SK-N-SH (cell line): ENCODE results near the gene USE1. TPM values are rescaled to one million over a fixed set of nuclear protein-coding genes. Genes with fewer than 3 reads are reported as not detected.

Experiments
- CTCF ChIA-PET: fragments of 300-600, 350-600 bp; formaldehyde crosslinking; extraction: SDS; loops from one replicate; lab custom pipeline; 2021; lab: Yijun Ruan, JAX
- POLR2A ChIA-PET: fragments of 350-600 bp; sonication (Branson Sonifier 250); formaldehyde crosslinking; extraction: SDS; loops from one replicate; lab custom pipeline; 2020; ENCODE audit warnings: antibody characterized with exemption, inconsistent platforms; lab: Yijun Ruan, JAX
- DNase-seq: peaks from one replicate; pipeline ENCODE4 v3.0.0; 2012
- H2AFZ ChIP-seq: fragments of 200-600 bp; sonication (generic); 2 replicates; pipeline ENCODE4 v1.8.1; 2016; ENCODE audit warnings: antibody characterized with exemption, mild to moderate bottlenecking, low read depth
- H3F3A ChIP-seq: fragments of 200-600 bp; sonication (generic); replicated peaks from 2 replicates; pipeline ENCODE3; 2016; ENCODE audit warnings: antibody characterized with exemption, mild to moderate bottlenecking; ENCODE audit not compliant: insufficient read depth
- H3K27ac ChIP-seq, 2 experiments: fragments of 200-500 bp in 1 of 2; fragments of 200-600 bp in 1 of 2; sonication (Bioruptor generic) in 1 of 2; sonication (generic), shearing (Covaris generic) in 1 of 2; 2 replicates each; pipeline versions ENCODE4 v1.5.1 to v1.6.1; 2014 to 2016; ENCODE audit warnings: low read depth in 2 of 2, inconsistent platforms in 1 of 2, low read length in 1 of 2, mild to moderate bottlenecking in 1 of 2, mixed read lengths in 1 of 2
- H3K27me3 ChIP-seq: fragments of 200-600 bp; sonication (generic), shearing (Covaris generic); 2 replicates; pipeline ENCODE4 v1.6.1; 2016; ENCODE audit warnings: mixed run types; ENCODE audit not compliant: insufficient read depth
- H3K36me3 ChIP-seq, 2 experiments: fragments of 200-500 bp in 1 of 2; fragments of 200-600 bp in 1 of 2; sonication (Bioruptor generic) in 1 of 2; sonication (generic) in 1 of 2; replicated peaks in 1 of 2; 2 replicates each; pipeline versions ENCODE3 to v1.5.1; 2014 to 2016; ENCODE audit warnings: low read length in 1 of 2, mild to moderate bottlenecking in 1 of 2; ENCODE audit not compliant: insufficient read depth in 2 of 2, control insufficient read depth in 1 of 2
- H3K4me1 ChIP-seq, 2 experiments: fragments of 200-500 bp in 1 of 2; fragments of 200-600 bp in 1 of 2; sonication (Bioruptor generic) in 1 of 2; sonication (generic), shearing (Covaris generic) in 1 of 2; 2 replicates each; pipeline versions ENCODE4 v1.5.1 to v1.6.1; 2014 to 2016; ENCODE audit warnings: low read depth in 1 of 2, low read length in 1 of 2, mixed run types in 1 of 2; ENCODE audit not compliant: insufficient read depth in 2 of 2, control insufficient read depth in 1 of 2
- H3K4me2 ChIP-seq: fragments of 200-600 bp; sonication (generic), shearing (Covaris generic); 2 replicates; pipeline ENCODE4 v1.6.1; 2017; ENCODE audit warnings: mixed run types
- H3K4me3 ChIP-seq, 2 experiments: fragments of 200-500 bp in 1 of 2; fragments of 200-600 bp in 1 of 2; sonication (Bioruptor generic) in 1 of 2; sonication (generic), shearing (Covaris generic) in 1 of 2; 2 replicates each; pipeline versions ENCODE4 v1.5.1 to v1.8.1; 2014 to 2016; ENCODE audit warnings: low read depth in 2 of 2, inconsistent platforms in 1 of 2, low read length in 1 of 2, mild to moderate bottlenecking in 1 of 2, mixed read lengths in 1 of 2, moderate library complexity in 1 of 2
- H3K79me2 ChIP-seq: fragments of 200-600 bp; sonication (generic); 2 replicates; pipeline ENCODE4 v1.8.1; 2017; ENCODE audit warnings: mild to moderate bottlenecking; ENCODE audit not compliant: insufficient read depth
- H3K9ac ChIP-seq: fragments of 200-600 bp; sonication (generic); 2 replicates; pipeline ENCODE4 v1.6.1; 2017; ENCODE audit warnings: mixed run types
- H3K9me2 ChIP-seq: fragments of 200-600 bp; sonication (generic); 2 replicates; pipeline ENCODE4 v1.6.1; 2017; ENCODE audit warnings: mixed run types
- H3K9me3 ChIP-seq: fragments of 200-600 bp; sonication (generic); 2 replicates; pipeline ENCODE4 v1.6.1; 2017; ENCODE audit warnings: mixed run types, mild to moderate bottlenecking, moderate library complexity
- H4K20me1 ChIP-seq: fragments of 200-600 bp; sonication (generic); 2 replicates; pipeline ENCODE4 v1.6.1; 2017; ENCODE audit warnings: mild to moderate bottlenecking, mixed run types; ENCODE audit not compliant: insufficient read depth
- CTCF ChIP-seq: fragments of 200-600 bp; sonication (generic); IDR thresholded peaks from 2 replicates; pipeline ENCODE4 v1.6.1; 2017; ENCODE audit warnings: antibody characterized with exemption, mild to moderate bottlenecking, moderate library complexity
- ELF1 ChIP-seq: IDR thresholded peaks from 2 replicates; pipeline ENCODE4 v1.4.0; 2012
- EP300 ChIP-seq, 2 experiments: IDR thresholded peaks; 2 replicates each; pipeline versions ENCODE4 v1.4.0 to v1.6.1; 2012; ENCODE audit warnings: borderline replicate concordance in 1 of 2, low read depth in 1 of 2, low read length in 1 of 2
- FOSL2 ChIP-seq: IDR thresholded peaks from 2 replicates; pipeline ENCODE4 v1.4.0; 2012; ENCODE audit warnings: low read depth, mild to moderate bottlenecking, moderate library complexity, borderline replicate concordance
- FOXJ3 ChIP-seq: sonication (generic); formaldehyde crosslinking; IDR thresholded peaks from 2 replicates; pipeline ENCODE4 v1.5.1; 2020; ENCODE audit warnings: mild to moderate bottlenecking, missing genetic modification reagents
- GABPA ChIP-seq: IDR thresholded peaks from 2 replicates; pipeline ENCODE4 v1.4.0; 2012; ENCODE audit warnings: low read depth, mild to moderate bottlenecking
- GATA2 ChIP-seq: sonication (generic); formaldehyde crosslinking; IDR thresholded peaks from 2 replicates; pipeline ENCODE4 v1.5.0; 2020; ENCODE audit warnings: mild to moderate bottlenecking, missing genetic modification reagents
- IRF3 ChIP-seq: fragments of 150-350 bp; IDR thresholded peaks from 2 replicates; pipeline ENCODE4 v1.6.1; 2016; ENCODE audit warnings: mild to moderate bottlenecking, low read depth, low read length
- JUND ChIP-seq: IDR thresholded peaks from 2 replicates; pipeline ENCODE4 v1.4.0; 2012
- MAX ChIP-seq: IDR thresholded peaks from 2 replicates; pipeline ENCODE4 v1.4.0; 2012; ENCODE audit warnings: low read depth
- MXI1 ChIP-seq: IDR thresholded peaks from 2 replicates; pipeline ENCODE4 v1.6.1; 2012; ENCODE audit warnings: mild to moderate bottlenecking, low read depth, low read length, improper control_type of control experiment
- PBX3 ChIP-seq: IDR thresholded peaks from 2 replicates; pipeline ENCODE4; 2012
- POLR2AphosphoS5 ChIP-seq: IDR thresholded peaks from 2 replicates; pipeline ENCODE4 v1.6.1; 2012; ENCODE audit warnings: low read depth, low read length
- RAD21 ChIP-seq: IDR thresholded peaks from 2 replicates; pipeline ENCODE4 v1.6.1; 2012; ENCODE audit warnings: mild to moderate bottlenecking, low read length
- REST ChIP-seq: IDR thresholded peaks from 2 replicates; pipeline ENCODE4 v1.6.1; 2012; ENCODE audit warnings: mild to moderate bottlenecking, low read depth, low read length, moderate library complexity
- RXRA ChIP-seq: IDR thresholded peaks from 2 replicates; pipeline ENCODE4 v1.4.0; 2012; ENCODE audit warnings: low read depth, mild to moderate bottlenecking, borderline replicate concordance
- TAF1 ChIP-seq: IDR thresholded peaks from 2 replicates; pipeline ENCODE4 v1.6.1; 2012; ENCODE audit warnings: low read depth, mild to moderate bottlenecking, low read length, moderate library complexity, borderline replicate concordance
- USF2 ChIP-seq: fragments of 150-350 bp; IDR thresholded peaks from 2 replicates; pipeline ENCODE4 v1.6.1; 2017; ENCODE audit warnings: antibody characterized with exemption, low read length, low read depth, borderline replicate concordance
- ZBTB33 ChIP-seq: IDR thresholded peaks from 2 replicates; pipeline ENCODE4 v1.4.0; 2012; ENCODE audit warnings: low read depth, borderline replicate concordance
- WGBS: methylation state at CpG from one replicate; pipeline ENCODE4 v1.1.6; 2017; ENCODE audit warnings: low lambda C conversion rate; 5-methylcytosine and 5-hydroxymethylcytosine counted together
- polyA plus RNA-seq, 3 experiments: library from polyadenylated mRNA; depleted of rRNA; stranded (reverse); fragments of >200 nt; gene quantifications; 2 replicates each; pipeline ENCODE4 v1.2.3, GENCODE V29; 2012

Gene USE1
- polyA plus RNA-seq, 1 of the 3 experiments (the other 2 are of a cell fraction), result 81.8 TPM

GRCh38 chr19:17263712-17264640, 48.8 kb downstream of the USE1 start:
- Histone ChIP-seq H3K27me3 (no peaks in the 10 kb centered on the region), H3K79me2 (peaks cover 16% of the 10 kb centered on the region; the same call in 1 of the 2 replicates), H3K9ac (no peak overlapping the region), H3F3A (peaks cover 11% of the 10 kb centered on the region), H4K20me1 (no peaks in the 10 kb centered on the region), H3K4me1 (peaks cover 0 to 6% of the 10 kb centered on the region in 2 experiments; a peak in 1 of 4 replicates), H3K4me3 (no peak overlapping the region), H3K9me3 (0 out of 2 replicates have a peak, but pooled peaks cover 9% of the 10 kb centered on the region), H3K9me2 (no peaks in the 10 kb centered on the region), H3K27ac (no peak overlapping the region), H3K4me2 (no peak overlapping the region), H2AFZ (no peak overlapping the region), H3K36me3 (peaks cover 0 to 2% of the 10 kb centered on the region in 2 experiments)
- CTCF ChIA-PET, result interaction anchor here (0.7 to 1.5 kb wide), 5 partner anchors 19 to 197 kb away, joined by 3 to 4 read pairs (median 3); partner anchors contain the start of gene MRPL34
- DNase-seq, result no peak
- POLR2A ChIA-PET, result no interaction called here
- TF ChIP-seq GATA2 (CRISPR knock-in tag) (no peak), GABPA (no peak), FOSL2 (no peak), POLR2AphosphoS5 (no peak), RXRA (no peak), PBX3 (no peak), ZBTB33 (no peak), IRF3 (no peak), EP300 (IDR thresholded peaks at IDR 0.05; ENCODE audit: borderline replicate concordance in 1 of 2, low read depth in 1 of 2, low read length in 1 of 2) (no peak), REST (no peak), FOXJ3 (CRISPR knock-in tag) (no peak), ELF1 (no peak), MXI1 (no peak), USF2 (no peak), RAD21 (no peak), TAF1 (no peak), CTCF (no peak), JUND (no peak), MAX (no peak)
- 90% methylated on average over 11 of the region's 23 CpGs for WGBS
